SK-N-SH treated with all-trans-retinoic acid at 6 μM for 48 hours (cell line): Measurements from ENCODE around the gene HAND2.

ENCODE experiments used
- ARNTL ChIP-seq: fragments of 450-650 bp; formaldehyde crosslinking; IDR thresholded peaks from 2 replicates; pipeline ENCODE4 v1.5.0; 2020; ENCODE audit warnings: low read depth, mild to moderate bottlenecking, moderate library complexity, borderline replicate concordance
- CREB5 ChIP-seq: fragments of 250-450 bp; sonication (Bioruptor Pico); IDR thresholded peaks from 2 replicates; pipeline ENCODE4 v1.5.1; 2020; ENCODE audit warnings: low read depth, mild to moderate bottlenecking, moderate library complexity
- CSDC2 ChIP-seq: fragments of 250-450 bp; sonication (Bioruptor Pico); IDR thresholded peaks from 2 replicates; pipeline ENCODE4 v1.5.0; 2020; ENCODE audit warnings: mild to moderate bottlenecking, moderate library complexity
- CSRNP3 ChIP-seq: fragments of 250-450 bp; sonication (Bioruptor Pico); IDR thresholded peaks from 2 replicates; pipeline ENCODE4 v1.5.1; 2021; ENCODE audit warnings: mild to moderate bottlenecking, moderate library complexity
- OSR1 ChIP-seq: fragments of 250-450 bp; sonication (Bioruptor Pico); IDR thresholded peaks from 2 replicates; pipeline ENCODE4 v1.8.0; 2022; ENCODE audit warnings: moderate library complexity, mild to moderate bottlenecking, inconsistent platforms
- PATZ1 ChIP-seq: fragments of 250-450 bp; sonication (Bioruptor Pico); IDR thresholded peaks from 2 replicates; pipeline ENCODE4 v1.8.0; 2020; ENCODE audit warnings: mild to moderate bottlenecking, moderate library complexity, borderline replicate concordance
- PPARA ChIP-seq: fragments of 250-450 bp; sonication (Bioruptor Pico); IDR thresholded peaks from 2 replicates; pipeline ENCODE4 v1.5.0; 2020; ENCODE audit warnings: mild to moderate bottlenecking, borderline replicate concordance
- SNAI2 ChIP-seq: fragments of 250-450 bp; sonication (Bioruptor Pico); IDR thresholded peaks from 2 replicates; pipeline ENCODE4 v1.5.0; 2020; ENCODE audit warnings: mild to moderate bottlenecking, moderate library complexity
- TOX ChIP-seq: fragments of 250-450 bp; sonication (Bioruptor Pico); IDR thresholded peaks from 2 replicates; pipeline ENCODE4 v1.8.0; 2021; ENCODE audit warnings: mild to moderate bottlenecking, moderate library complexity, borderline replicate concordance
- TSHZ2 ChIP-seq: fragments of 250-450 bp; sonication (Bioruptor Pico); IDR thresholded peaks from 2 replicates; pipeline ENCODE4 v1.5.0; 2020; ENCODE audit warnings: mild to moderate bottlenecking, moderate library complexity
- ZFP3 ChIP-seq: fragments of 250-450 bp; sonication (Bioruptor Pico); IDR thresholded peaks from 2 replicates; pipeline ENCODE4 v1.5.0; 2020; ENCODE audit warnings: mild to moderate bottlenecking, moderate library complexity
- ZFP30 ChIP-seq: fragments of 450-650 bp; formaldehyde crosslinking; IDR thresholded peaks from 2 replicates; pipeline ENCODE4 v1.5.0; 2022; ENCODE audit warnings: mild to moderate bottlenecking, moderate library complexity
- ZNF70 ChIP-seq: fragments of 450-650 bp; formaldehyde crosslinking; IDR thresholded peaks from 2 replicates; pipeline ENCODE4 v1.5.0; 2020; ENCODE audit warnings: mild to moderate bottlenecking, moderate library complexity
- ZNF8 ChIP-seq: fragments of 450-650 bp; formaldehyde crosslinking; IDR thresholded peaks from 2 replicates; pipeline ENCODE4 v1.5.0; 2020; ENCODE audit warnings: mild to moderate bottlenecking, moderate library complexity

GRCh38 chr4:173490817-173491528 lies 39.1 kb downstream of the HAND2 start:
- TF ChIP-seq OSR1 (CRISPR knock-in tag): no peak
- TF ChIP-seq CREB5 (CRISPR knock-in tag): no peak
- TF ChIP-seq SNAI2 (CRISPR knock-in tag): no peak
- TF ChIP-seq ARNTL (CRISPR knock-in tag): no peak
- TF ChIP-seq PPARA (CRISPR knock-in tag): no peak
- TF ChIP-seq TSHZ2 (CRISPR knock-in tag): 0 out of 2 replicates have a peak, but pooled peaks have one; percentile 71
- TF ChIP-seq PATZ1 (CRISPR knock-in tag): no peak
- TF ChIP-seq ZFP30 (CRISPR knock-in tag): no peak
- no peak for TF ChIP-seq ZNF70 (CRISPR knock-in tag)
- TF ChIP-seq CSRNP3: no peak
- TF ChIP-seq ZNF8: no peak
- no peak for TF ChIP-seq TOX
- no peak for TF ChIP-seq ZFP3 (CRISPR knock-in tag)
- no peak for TF ChIP-seq CSDC2
